C4-2B (cell line): ENCODE results near the gene KLHDC4.

ENCODE experiments used
- CTCF ChIP-seq: fragments of 450-650 bp; conservative IDR thresholded peaks from 2 replicates; pipeline ENCODE4 v1.5.1; 2017; ENCODE audit warnings: mild to moderate bottlenecking
- ZFX ChIP-seq: fragments of 450-650 bp; IDR thresholded peaks from 2 replicates; pipeline ENCODE4 v1.6.1; 2017

- TF ChIP-seq CTCF: no peak
- no peak for TF ChIP-seq ZFX
Observed at GRCh38 chr16:87708881-87709638, 56.7 kb downstream of the KLHDC4 start.
